WTC11 (cell line): ENCODE data around the gene TREM2. TPM values are rescaled to one million over a fixed set of nuclear protein-coding genes. Genes with fewer than 3 reads are reported as not detected.

Source experiments
- ATAC-seq: fragments of 200-7000 bp; cut with Tn5 transposase; 2 replicates; pipeline ENCODE4 v1.10.0; 2021; ENCODE audit warnings: mild to moderate bottlenecking, moderate library complexity
- CTCF ChIA-PET: fragments of 300-600 bp; sonication (Branson Sonifier 250); formaldehyde crosslinking; loops from one replicate; lab custom pipeline; 2021; ENCODE audit warnings: antibody characterized with exemption; lab: Charles Lee
- POLR2A ChIA-PET: fragments of 350-600 bp; sonication (Branson Sonifier 250); formaldehyde crosslinking; loops from one replicate; lab custom pipeline; 2021; ENCODE audit warnings: antibody characterized with exemption; lab: Charles Lee
- DNase-seq: peaks from one replicate; pipeline ENCODE4 v3.0.0; 2021; ENCODE audit warnings: low spot score
- H3K27ac Mint-ChIP-seq: 2 replicates; pipeline ENCODE4 v1.8.0; 2021; ENCODE audit warnings: mixed read lengths
- H3K27me3 Mint-ChIP-seq: 2 replicates; pipeline ENCODE4 v1.8.0; 2021; ENCODE audit warnings: low read depth, mild to moderate bottlenecking, moderate library complexity, mixed read lengths
- H3K36me3 Mint-ChIP-seq: 2 replicates; pipeline ENCODE4 v1.8.0; 2021; ENCODE audit warnings: mixed read lengths
- H3K4me1 Mint-ChIP-seq: 2 replicates; pipeline ENCODE4 v1.8.0; 2022; ENCODE audit warnings: mixed read lengths
- H3K4me3 Mint-ChIP-seq: 2 replicates; pipeline ENCODE4 v1.8.0; 2021; ENCODE audit warnings: mild to moderate bottlenecking, moderate library complexity, mixed read lengths
- H3K9me3 Mint-ChIP-seq: 2 replicates; pipeline ENCODE4 v1.8.0; 2021; ENCODE audit warnings: mixed read lengths
- ATF2 ChIP-seq: sonication (generic); formaldehyde crosslinking; IDR thresholded peaks from 2 replicates; pipeline ENCODE4 v1.8.1; 2022; ENCODE audit warnings: low read depth, missing genetic modification reagents, borderline replicate concordance
- ATF6 ChIP-seq: sonication (generic); formaldehyde crosslinking; IDR thresholded peaks from 2 replicates; pipeline ENCODE4 v1.8.1; 2023; ENCODE audit warnings: mild to moderate bottlenecking, missing genetic modification reagents
- CDX4 ChIP-seq: fragments of 250-450 bp; sonication (Bioruptor Pico); IDR thresholded peaks from 2 replicates; pipeline ENCODE4 v1.9.0; 2021; ENCODE audit warnings: moderate library complexity, mild to moderate bottlenecking, inconsistent platforms, borderline replicate concordance
- CREM ChIP-seq: sonication (generic); formaldehyde crosslinking; IDR thresholded peaks from 2 replicates; pipeline ENCODE4 v1.8.1; 2022; ENCODE audit warnings: mild to moderate bottlenecking, missing genetic modification reagents, moderate library complexity
- ELF4 ChIP-seq: sonication (generic); formaldehyde crosslinking; IDR thresholded peaks from 2 replicates; pipeline ENCODE4 v1.8.1; 2022; ENCODE audit warnings: low read depth, mild to moderate bottlenecking, moderate library complexity, missing genetic modification reagents
- FOXJ3 ChIP-seq: sonication (generic); formaldehyde crosslinking; IDR thresholded peaks from 2 replicates; pipeline ENCODE4 v1.9.0; 2021; ENCODE audit warnings: missing genetic modification reagents, mild to moderate bottlenecking, borderline replicate concordance
- HMGXB4 ChIP-seq: sonication (generic); formaldehyde crosslinking; IDR thresholded peaks from 2 replicates; pipeline ENCODE4 v1.8.1; 2023; ENCODE audit warnings: mild to moderate bottlenecking, moderate library complexity, missing genetic modification reagents
- IRF1 ChIP-seq: sonication (generic); formaldehyde crosslinking; IDR thresholded peaks from 2 replicates; pipeline ENCODE4 v1.8.0; 2023; ENCODE audit warnings: missing genetic modification reagents
- IRF2 ChIP-seq: sonication (generic); formaldehyde crosslinking; IDR thresholded peaks from 2 replicates; pipeline ENCODE4 v1.8.0; 2022; ENCODE audit warnings: low read depth, missing genetic modification reagents, borderline replicate concordance
- MXD4 ChIP-seq: fragments of 250-450 bp; sonication (Bioruptor Pico); IDR thresholded peaks from 2 replicates; pipeline ENCODE4 v1.8.0; 2021; ENCODE audit warnings: mild to moderate bottlenecking, moderate library complexity, borderline replicate concordance
- PRRX2 ChIP-seq: fragments of 250-450 bp; sonication (Bioruptor Pico); IDR thresholded peaks from 2 replicates; pipeline ENCODE4 v1.8.0; 2021; ENCODE audit warnings: mild to moderate bottlenecking
- RELA ChIP-seq: sonication (generic); formaldehyde crosslinking; IDR thresholded peaks from 2 replicates; pipeline ENCODE4 v1.8.1; 2022; ENCODE audit warnings: missing genetic modification reagents, mild to moderate bottlenecking, borderline replicate concordance
- SMAD4 ChIP-seq: sonication (generic); formaldehyde crosslinking; IDR thresholded peaks from 2 replicates; pipeline ENCODE4 v1.8.0; 2022; ENCODE audit warnings: mild to moderate bottlenecking, missing genetic modification reagents
- SP1 ChIP-seq: sonication (generic); formaldehyde crosslinking; conservative IDR thresholded peaks from 2 replicates; pipeline ENCODE4 v1.8.1; 2022; ENCODE audit warnings: missing genetic modification reagents
- TCF7 ChIP-seq: sonication (generic); formaldehyde crosslinking; IDR thresholded peaks from 2 replicates; pipeline ENCODE4 v1.8.0; 2022; ENCODE audit warnings: mild to moderate bottlenecking, low read depth, missing genetic modification reagents, moderate library complexity
- ZNF281 ChIP-seq: sonication (generic); formaldehyde crosslinking; IDR thresholded peaks from 2 replicates; pipeline ENCODE4 v1.8.0; 2023; ENCODE audit warnings: mild to moderate bottlenecking, missing genetic modification reagents
- total RNA-seq: library from RNA; stranded (reverse); gene quantifications from 3 replicates; pipeline ENCODE4 v1.2.3, GENCODE V29; 2021

The TREM2 gene
- total RNA-seq, 1 experiment from 2014 or later: not detected

- TF ChIP-seq SMAD4 (peak; percentile 65; the same call in 1 of the 2 replicates), HMGXB4 (CRISPR knock-in tag) (no peak)
These were observed 4.5 kb upstream of the TREM2 start (continued) for GRCh38 chr6:41167173-41167963.

GRCh38 chr6:41164551-41165120 is 1.7 kb upstream of the TREM2 start:
- TF ChIP-seq CREM (CRISPR knock-in tag) (no peak), ELF4 (CRISPR knock-in tag) (no peak), SP1 (no peak), ZNF281 (CRISPR knock-in tag) (no peak), ATF6 (no peak), MXD4 (CRISPR knock-in tag) (no peak), IRF1 (CRISPR knock-in tag) (no peak), CDX4 (no peak), PRRX2 (no peak), TCF7 (CRISPR knock-in tag) (no peak), FOXJ3 (CRISPR knock-in tag) (no peak), IRF2 (CRISPR knock-in tag) (no peak), RELA (no peak), ATF2 (CRISPR knock-in tag) (no peak)
- POLR2A ChIA-PET: no interaction called here
- ATAC-seq (no peak), DNase-seq (no peak)
- H3K27me3 Mint-ChIP-seq: peaks cover 2% of the 10 kb centered on the region; the same call in 1 of the 2 replicates
- no peak overlapping the region for H3K4me3 Mint-ChIP-seq
- no peak overlapping the region for H3K27ac Mint-ChIP-seq
- no peaks in the 10 kb centered on the region for H3K4me1 Mint-ChIP-seq
- CTCF ChIA-PET: no interaction called here
- no peaks in the 10 kb centered on the region for H3K9me3 Mint-ChIP-seq
- no peaks in the 10 kb centered on the region for H3K36me3 Mint-ChIP-seq
